Amniotic stem cell (primary cell): ENCODE results near the gene RNLS.

Experiments used
- DNase-seq: peaks from one replicate; lab custom pipeline; 2025; lab: John Stamatoyannopoulos, UW

The RNLS gene

DNA sequence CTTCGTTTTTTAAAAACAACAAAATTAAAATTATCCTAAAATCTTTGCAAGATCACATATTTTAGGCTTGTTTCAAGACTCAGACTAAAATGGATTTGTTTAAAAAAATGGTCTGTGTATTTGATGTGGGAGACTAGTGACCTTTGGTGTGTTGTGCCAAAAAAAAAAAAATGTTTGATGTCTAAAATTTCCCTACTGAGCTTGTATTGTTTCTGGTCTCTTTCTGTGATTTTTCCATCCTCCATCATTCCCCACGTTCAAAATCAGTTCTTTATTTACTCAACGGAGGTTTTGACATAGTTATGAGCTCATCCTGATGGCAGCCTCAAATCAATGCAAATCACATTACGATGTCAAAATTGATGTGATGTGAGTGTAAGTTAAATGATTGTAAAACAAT is 326.2 kb downstream of the RNLS start:
- DNase-seq: no peak

GRCh38 chr10:88256013-88256680 is 327.0 kb downstream of the RNLS start:
- no peak for DNase-seq

GRCh38 chr10:88254091-88254490 is 329.0 kb downstream of the RNLS start:
- peak; percentile 49 for DNase-seq

DNA sequence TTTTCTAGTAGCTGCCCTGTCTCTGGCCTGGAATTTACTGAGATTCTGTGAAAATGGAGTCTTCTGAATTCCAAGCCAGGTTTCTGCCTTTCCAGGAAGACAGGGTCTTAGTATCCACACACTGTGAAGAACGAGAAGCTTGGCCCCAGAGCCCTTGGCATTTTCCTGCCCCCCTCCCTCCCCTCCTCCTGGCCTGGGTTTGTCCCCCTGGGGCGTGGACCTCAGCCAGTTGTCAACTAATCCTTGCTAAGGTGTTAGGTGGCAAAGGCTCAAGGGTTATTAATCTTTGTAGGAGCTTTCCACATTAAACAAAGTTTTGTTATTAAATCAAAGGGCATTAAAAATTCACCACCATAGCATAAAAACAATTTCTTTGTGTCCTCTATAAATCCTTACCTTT is 329.5 kb downstream of the RNLS start:
- no peak for DNase-seq

DNA sequence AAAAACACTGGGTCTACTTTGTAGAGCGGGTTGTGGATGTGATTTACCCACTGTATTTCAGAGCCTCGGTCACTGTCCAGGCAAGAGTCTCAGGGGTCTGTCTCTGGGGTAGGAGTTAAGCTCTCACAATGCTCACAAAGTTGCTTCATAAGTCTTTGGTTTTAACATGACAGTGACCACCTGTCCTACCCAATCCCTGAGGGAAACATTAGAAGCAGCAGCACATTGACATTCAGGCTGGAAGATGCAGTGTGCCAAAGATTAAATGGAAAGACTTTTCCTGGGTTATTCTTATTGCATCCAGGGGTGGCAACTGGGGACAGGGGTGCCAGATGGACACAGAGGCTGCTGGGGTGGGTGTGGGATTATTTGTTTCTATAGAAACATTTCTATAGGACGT is 330.0 kb downstream of the RNLS start:
- DNase-seq: no peak

DNA sequence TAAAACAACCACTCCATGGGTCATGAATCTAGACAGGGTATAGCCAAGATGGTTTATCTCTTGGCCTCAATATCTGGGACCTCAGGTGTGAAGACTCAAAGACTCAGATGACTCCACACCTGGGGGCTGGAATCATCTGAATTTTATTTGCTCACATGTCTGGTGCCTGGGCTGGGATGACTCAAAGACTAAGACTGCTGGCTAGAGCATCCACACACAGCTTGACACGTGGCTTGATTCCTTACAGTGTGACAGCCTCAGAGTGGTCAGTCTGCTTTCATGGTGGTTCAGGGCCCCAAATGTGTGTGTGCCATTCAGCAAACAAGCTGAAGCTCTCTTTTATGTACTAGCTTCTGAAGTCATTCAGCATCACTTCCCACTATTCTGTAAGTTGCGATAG is 333.7 kb downstream of the RNLS start:
- no peak for DNase-seq

DNA sequence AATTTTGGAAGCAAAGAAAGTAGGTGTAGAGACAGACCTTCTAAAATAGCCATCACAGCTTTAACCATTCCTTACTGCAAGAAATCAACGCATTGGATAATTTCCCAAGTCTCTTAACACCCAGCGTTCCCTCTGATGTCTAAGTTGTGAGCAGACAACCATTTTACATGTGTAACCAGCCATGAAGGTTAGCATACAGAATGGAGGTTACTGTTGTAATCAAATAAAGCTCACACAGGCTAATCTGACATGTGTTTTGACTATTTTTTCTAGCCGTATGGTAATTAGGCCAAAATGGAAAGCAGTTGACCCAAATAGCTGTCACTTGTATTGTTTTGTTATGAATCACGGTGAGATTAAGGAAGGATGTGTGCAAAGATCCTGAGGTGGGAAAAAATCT is 336.4 kb downstream of the RNLS start:
- DNase-seq: no peak

DNA sequence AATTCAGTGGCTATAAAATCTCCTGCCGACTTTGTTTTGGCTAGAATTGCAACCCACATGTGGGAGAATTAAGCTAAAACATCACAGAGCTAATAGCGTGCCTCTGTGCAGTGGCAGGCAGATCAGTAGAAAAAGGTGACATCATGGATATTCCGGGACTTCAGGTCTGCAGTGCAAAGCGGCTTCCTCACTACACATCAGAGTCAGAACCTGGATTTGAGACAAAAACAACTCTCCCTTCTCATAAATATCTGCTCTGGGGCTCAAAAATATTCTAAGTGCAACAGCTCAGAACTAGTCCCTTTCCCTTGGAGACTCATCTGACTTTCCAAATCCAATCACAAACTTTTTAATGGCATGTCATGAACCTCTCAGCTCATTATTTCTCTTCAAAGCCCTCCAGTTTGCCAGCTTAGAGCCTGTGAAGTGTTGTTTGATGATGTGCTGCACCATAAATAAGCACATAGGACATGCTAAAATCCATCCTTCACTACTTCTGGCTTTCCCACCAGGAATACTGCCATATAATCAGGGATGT is 337.1 kb downstream of the RNLS start:
- DNase-seq: no peak

DNA sequence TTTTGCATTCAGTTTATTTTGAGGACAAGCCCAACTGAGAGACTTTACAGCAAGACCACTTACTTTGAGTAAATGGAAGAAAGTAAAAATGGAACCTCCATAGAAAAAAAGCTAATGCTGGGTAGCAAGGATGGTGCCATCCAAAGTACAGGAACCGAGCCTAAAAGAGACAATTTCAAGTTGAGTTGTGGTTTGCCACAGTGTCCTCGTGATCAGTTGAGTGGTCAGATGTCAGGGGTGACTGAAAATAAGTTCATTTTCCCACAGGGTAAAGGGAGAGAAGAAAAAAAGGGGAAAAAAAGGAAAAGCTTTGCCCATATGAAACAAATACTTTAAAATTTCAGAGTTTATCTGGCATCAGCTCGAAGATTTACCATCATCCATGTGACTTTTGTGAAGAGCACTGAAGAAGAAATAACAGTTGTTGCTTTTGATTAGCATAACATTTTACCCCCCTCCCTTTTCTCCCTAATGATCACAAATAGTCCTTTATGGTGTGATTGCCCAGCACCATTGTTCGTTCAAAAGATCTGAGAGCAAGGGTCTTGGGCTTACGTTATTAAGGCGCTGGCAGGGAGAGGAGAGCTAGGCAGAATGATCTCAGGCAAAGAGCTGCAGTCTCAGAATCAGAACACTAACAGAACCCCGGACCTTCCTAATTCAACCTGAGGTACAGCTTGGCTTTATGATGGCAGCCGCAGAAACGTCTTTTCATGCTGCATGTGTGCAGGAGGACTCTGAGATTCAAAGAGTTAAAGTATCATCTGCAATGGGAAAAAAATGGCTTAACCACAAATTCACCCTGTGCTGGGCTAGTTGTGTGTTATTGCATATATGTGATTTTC is 338.1 kb downstream of the RNLS start:
- DNase-seq: no peak

- DNase-seq: no peak
Measured at GRCh38 chr10:88243836-88244730, 339.0 kb downstream of the RNLS start.

DNA sequence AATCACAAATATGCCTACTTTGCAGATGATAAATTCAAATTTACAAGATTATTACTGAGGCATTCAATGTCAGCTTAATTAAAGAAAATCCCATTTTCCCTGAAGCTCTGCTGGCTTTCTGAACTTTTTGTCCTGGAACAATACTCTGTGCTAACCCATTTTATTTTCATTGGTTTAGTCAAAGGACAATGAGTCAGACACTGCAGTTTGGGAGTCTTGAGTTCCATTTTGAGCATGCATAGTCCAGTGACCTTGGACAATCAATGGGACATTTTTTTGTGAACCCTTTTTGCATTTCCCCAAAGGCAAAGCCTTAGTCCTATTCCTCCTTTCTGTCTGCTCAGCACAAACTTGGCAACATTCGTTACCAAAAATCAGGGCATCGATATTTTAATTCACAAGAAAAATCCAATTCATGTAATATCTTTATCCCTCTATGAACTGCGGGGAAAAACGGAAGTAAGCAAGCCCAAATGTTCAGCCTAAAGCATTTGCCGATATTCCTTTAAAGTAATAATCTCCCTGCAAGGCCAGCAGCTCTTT is 339.8 kb downstream of the RNLS start:
- no peak for DNase-seq

GRCh38 chr10:88241501-88241900 is 341.6 kb downstream of the RNLS start:
- no peak for DNase-seq

DNA sequence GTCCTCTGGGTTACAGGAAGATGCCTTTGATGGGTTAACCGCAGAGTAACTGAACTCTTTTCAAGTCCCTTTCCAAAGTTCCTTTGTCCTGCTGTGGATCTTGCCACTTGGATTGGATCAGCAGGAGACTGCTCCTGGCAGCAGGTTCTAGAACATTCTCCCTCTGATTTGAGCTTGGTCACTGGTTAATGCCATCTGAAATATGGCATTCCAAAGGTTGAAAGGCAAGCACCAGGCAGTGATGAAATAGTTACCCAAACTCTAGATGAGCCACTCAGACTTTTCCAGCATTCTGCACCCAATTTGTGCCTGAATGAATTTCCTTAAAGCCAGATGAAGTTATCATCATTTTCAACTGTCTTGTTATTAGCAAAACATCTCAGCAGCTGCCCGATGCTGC is 343.9 kb downstream of the RNLS start:
- no peak for DNase-seq

GRCh38 chr10:88238615-88238914 is 344.6 kb downstream of the RNLS start:
- DNase-seq: no peak

DNA sequence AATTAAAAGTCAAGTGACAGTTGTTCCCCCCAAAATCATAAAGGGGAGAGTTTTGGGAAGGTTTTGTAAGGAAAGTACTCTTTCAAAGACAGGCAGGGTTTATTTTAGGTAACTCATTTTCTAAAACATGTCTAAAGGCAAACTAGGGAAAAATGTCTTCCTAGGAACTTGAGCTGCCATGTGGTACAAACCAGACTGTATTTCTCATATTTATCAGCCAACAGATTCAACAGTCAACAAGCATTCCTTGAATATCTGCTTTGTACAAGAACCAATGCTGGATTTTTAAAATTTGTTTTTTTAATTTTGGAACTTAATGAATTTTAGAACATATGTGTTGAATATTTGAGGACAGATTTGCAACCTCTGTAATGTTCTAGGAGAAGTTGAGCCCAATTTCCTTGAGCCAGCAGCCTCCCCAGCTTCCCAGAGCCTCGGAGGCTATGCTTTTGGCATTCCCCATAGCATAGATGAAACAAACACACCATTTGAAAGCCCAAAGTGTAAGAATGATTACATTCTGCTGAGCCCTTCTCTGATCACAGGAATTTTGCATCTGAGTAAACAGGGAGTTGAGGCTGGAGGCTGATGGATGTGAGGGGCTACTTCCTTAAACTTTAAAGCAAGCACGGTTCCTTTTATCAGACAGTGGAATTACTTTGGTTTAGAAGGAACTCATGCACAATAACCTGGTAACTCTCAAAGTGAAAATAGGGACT is 345.1 kb downstream of the RNLS start:
- no peak for DNase-seq

DNA sequence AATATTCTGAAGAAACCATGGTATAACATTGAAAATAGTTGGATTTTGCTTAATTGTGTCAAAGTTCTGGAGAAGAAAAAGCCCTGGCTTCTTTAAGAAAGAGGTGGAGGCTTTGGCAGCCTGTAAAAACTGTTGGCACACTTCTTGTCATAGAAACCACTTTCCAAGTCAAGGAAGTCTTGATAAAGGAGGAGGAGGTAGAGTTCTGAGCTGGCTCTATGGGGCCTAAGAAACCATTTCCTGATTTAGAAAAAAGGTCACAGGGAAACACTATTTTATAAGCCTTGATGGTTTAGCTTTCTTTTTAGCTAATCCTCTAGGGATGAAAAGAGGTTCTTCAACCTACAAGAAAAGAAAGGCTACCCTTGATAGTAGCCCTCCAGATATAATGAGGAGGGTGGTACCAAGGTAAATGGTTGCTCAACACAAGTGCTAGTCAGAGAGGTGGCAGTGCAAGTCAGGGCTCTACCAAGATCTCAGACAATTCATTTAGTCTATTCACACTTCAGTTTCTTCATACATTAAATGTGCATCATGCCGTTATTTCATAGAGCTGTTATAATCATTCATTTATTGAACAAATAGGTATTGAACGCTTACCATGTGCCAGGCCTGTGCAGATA is 346.9 kb downstream of the RNLS start:
- DNase-seq: no peak

DNA sequence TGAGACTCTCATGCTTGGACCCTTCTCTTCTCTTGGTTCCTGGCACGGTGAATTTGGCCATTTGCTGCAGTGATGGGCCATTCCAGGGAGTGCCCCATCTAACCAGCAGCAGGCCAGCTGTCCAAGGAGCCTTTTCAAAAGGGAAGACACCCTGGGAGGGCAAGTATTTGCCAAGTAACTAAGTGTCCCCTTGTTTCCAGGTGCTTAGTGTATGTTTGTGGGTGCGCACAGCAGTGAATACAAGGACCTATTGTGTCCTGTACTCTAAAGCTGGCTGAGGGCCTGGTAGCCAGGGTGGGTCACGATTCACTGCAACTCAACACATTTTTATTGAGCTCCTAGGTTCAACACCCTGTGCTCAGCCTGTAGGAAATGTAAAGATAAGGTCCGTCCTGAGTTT is 348.8 kb downstream of the RNLS start:
- no peak for DNase-seq

GRCh38 chr10:88233870-88234269 is 349.2 kb downstream of the RNLS start:
- DNase-seq: no peak

- no peak for DNase-seq
Measured at GRCh38 chr10:88232983-88233543, 350.1 kb downstream of the RNLS start.

- no peak for DNase-seq
Measured at GRCh38 chr10:88232029-88232895, 350.9 kb downstream of the RNLS start.
